Activated CD4-positive, alpha-beta memory T cell treated with anti-CD3 and anti-CD28 coated beads, Interleukin-2, amount 10 ng/mL, durations not matched to agents 7 days and 5 days (primary cell): Measurements from ENCODE around the gene AP3B2. TPM values are rescaled to one million over a fixed set of nuclear protein-coding genes. Genes with fewer than 3 reads are reported as not detected.

Experiments
- CTCF ChIA-PET: fragments of 350-600 bp; sonication (Branson Sonifier 250); formaldehyde crosslinking; loops from one replicate; lab custom pipeline; 2021; ENCODE audit warnings: antibody characterized with exemption, inconsistent platforms; lab: Charles Lee
- POLR2A ChIA-PET: fragments of 350-600 bp; sonication (Branson Sonifier 250); formaldehyde crosslinking; loops from one replicate; lab custom pipeline; 2021; ENCODE audit warnings: antibody characterized with exemption; lab: Charles Lee
- DNase-seq: peaks from one replicate; pipeline ENCODE4 v3.0.0-alpha.2; 2020
- H3K27ac Mint-ChIP-seq: one replicate; pipeline ENCODE4 v1.8.0; 2021; ENCODE audit warnings: mild to moderate bottlenecking, mixed read lengths
- H3K27me3 Mint-ChIP-seq: one replicate; pipeline ENCODE4 v1.8.0; 2021; ENCODE audit warnings: mixed read lengths
- H3K36me3 Mint-ChIP-seq: one replicate; pipeline ENCODE4 v1.8.0; 2021; ENCODE audit warnings: low read depth, mixed read lengths
- H3K4me1 Mint-ChIP-seq: one replicate; pipeline ENCODE4 v1.8.0; 2021; ENCODE audit warnings: mixed read lengths
- H3K4me3 Mint-ChIP-seq: one replicate; pipeline ENCODE4 v1.8.0; 2021; ENCODE audit warnings: mild to moderate bottlenecking, mixed read lengths
- H3K9me3 Mint-ChIP-seq: one replicate; pipeline ENCODE4 v1.8.0; 2021; ENCODE audit warnings: mixed read lengths
- total RNA-seq, 2 experiments: library from RNA; stranded (reverse); gene quantifications; one replicate each; pipeline ENCODE4 v1.2.3, GENCODE V29; 2021

AP3B2 gene
- total RNA-seq, 2 experiments from 2014 or later = not detected

- no peak for DNase-seq
- Mint-ChIP-seq H3K27ac (no peak overlapping the region), H3K4me1 (peaks cover 14% of the 10 kb centered on the region), H3K36me3 (no peaks in the 10 kb centered on the region), H3K27me3 (peaks cover 26% of the 10 kb centered on the region), H3K9me3 (no peaks in the 10 kb centered on the region), H3K4me3 (peak overlapping the region; percentile 74)
- CTCF ChIA-PET = no interaction called here
- POLR2A ChIA-PET = interaction anchor here (1.2 kb wide), 1 partner anchor 69 kb away, joined by 5 read pairs; no protein-coding TSS in a partner anchor
These were observed 28.3 kb downstream of the AP3B2 start for GRCh38 chr15:82681371-82681770.

- H3K27me3 Mint-ChIP-seq = peaks cover 28% of the 10 kb centered on the region
- no peaks in the 10 kb centered on the region for H3K36me3 Mint-ChIP-seq
- H3K4me3 Mint-ChIP-seq = peak overlapping the region; percentile 74
- H3K4me1 Mint-ChIP-seq = peaks cover 14% of the 10 kb centered on the region
- H3K27ac Mint-ChIP-seq = no peak overlapping the region
- peak; percentile 71 for DNase-seq
- POLR2A ChIA-PET = interaction anchor here (1.2 kb wide), 1 partner anchor 70 kb away, joined by 5 read pairs; no protein-coding TSS in a partner anchor
- H3K9me3 Mint-ChIP-seq = no peaks in the 10 kb centered on the region
- CTCF ChIA-PET = interaction anchor here (1.1 kb wide), 1 partner anchor 149 kb away, joined by 3 read pairs; no protein-coding TSS in a partner anchor
These were observed 29.2 kb downstream of the AP3B2 start for GRCh38 chr15:82680200-82681102.

DNA sequence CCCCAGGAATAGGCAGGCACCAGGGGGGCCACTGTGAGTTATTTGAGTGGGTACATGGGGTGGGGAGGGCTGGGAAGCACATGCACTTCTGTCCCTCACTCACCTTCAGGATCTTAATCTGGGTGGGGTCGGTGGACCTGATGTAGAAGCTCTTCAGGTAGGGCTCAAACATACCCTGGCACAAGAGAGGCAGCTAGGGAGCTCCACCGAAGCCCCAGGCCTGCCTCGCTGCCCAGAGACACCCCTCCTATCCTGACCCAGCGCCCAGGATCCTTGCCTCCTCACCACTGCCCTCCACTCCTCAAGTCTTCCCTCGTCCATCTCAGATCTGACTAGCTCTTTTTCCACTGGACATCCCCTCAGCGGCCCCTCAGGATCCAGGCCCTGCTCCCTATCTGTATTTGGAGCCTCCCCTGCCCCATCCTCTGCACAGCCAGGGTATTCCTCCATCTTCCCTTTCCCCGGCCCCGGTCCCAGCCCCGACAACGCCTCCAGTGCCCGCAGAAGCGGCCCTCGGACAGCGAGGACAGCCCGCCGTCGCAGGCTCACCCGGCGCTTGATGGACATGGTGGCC, 30.0 kb downstream of the AP3B2 start:
- Mint-ChIP-seq H3K4me1 (peaks cover 14% of the 10 kb centered on the region), H3K27me3 (peaks cover 26% of the 10 kb centered on the region), H3K9me3 (no peaks in the 10 kb centered on the region), H3K36me3 (no peaks in the 10 kb centered on the region), H3K27ac (no peak overlapping the region), H3K4me3 (peak overlapping the region; percentile 43)
- ChIA-PET CTCF (interaction anchor here (1.1 kb wide), 1 partner anchor 149 kb away, joined by 3 read pairs; no protein-coding TSS in a partner anchor), POLR2A (no interaction called here)
- no peak for DNase-seq

DNA sequence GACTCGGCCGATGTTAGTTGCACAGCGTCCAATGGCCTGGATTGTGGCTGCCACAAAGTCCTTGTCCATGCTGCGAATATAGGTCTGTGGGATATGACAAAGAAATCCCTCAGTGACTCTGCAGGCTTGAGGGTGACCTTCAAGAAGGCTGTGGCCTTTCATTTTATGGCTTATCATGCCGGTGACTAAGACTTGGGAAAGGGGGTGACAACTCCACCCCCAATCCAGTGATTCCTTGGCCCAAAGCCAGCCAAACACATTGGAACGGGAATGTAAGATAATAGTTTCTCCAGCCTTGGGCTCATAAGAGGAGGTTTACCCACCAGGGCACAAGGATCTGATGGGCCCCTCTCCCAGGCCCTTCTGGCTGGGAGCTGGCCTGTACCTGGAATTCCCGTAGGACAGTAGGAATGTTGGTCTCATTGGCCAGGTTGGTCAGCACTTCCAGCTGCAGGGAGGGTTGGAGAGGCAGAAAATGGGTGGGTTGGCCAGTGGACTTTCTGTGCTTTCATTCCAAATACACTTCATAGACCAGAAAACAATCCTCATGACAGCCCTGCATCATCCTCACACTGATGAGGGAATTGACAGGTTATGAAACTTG, 31.9 kb downstream of the AP3B2 start:
- H3K27ac Mint-ChIP-seq = no peak overlapping the region
- no peaks in the 10 kb centered on the region for H3K36me3 Mint-ChIP-seq
- DNase-seq = no peak
- H3K9me3 Mint-ChIP-seq = no peaks in the 10 kb centered on the region
- peaks cover 14% of the 10 kb centered on the region for H3K4me1 Mint-ChIP-seq
- CTCF ChIA-PET = no interaction called here
- POLR2A ChIA-PET = no interaction called here
- peaks cover 26% of the 10 kb centered on the region for H3K27me3 Mint-ChIP-seq
- no peak overlapping the region for H3K4me3 Mint-ChIP-seq

GRCh38 chr15:82674873-82675272, 34.8 kb downstream of the AP3B2 start:
- DNase-seq = no peak
- Mint-ChIP-seq H3K4me3 (no peak overlapping the region), H3K27me3 (peaks cover 15% of the 10 kb centered on the region), H3K9me3 (no peaks in the 10 kb centered on the region), H3K36me3 (no peaks in the 10 kb centered on the region), H3K4me1 (peaks cover 4% of the 10 kb centered on the region), H3K27ac (no peak overlapping the region)
- CTCF ChIA-PET = no interaction called here
- POLR2A ChIA-PET = no interaction called here

GRCh38 chr15:82670699-82671098, 39.0 kb downstream of the AP3B2 start:
- POLR2A ChIA-PET = no interaction called here
- no peak overlapping the region for H3K27ac Mint-ChIP-seq
- CTCF ChIA-PET = no interaction called here

GRCh38 chr15:82666606-82667005, 43.1 kb downstream of the AP3B2 start:
- H3K9me3 Mint-ChIP-seq = no peaks in the 10 kb centered on the region
- no peaks in the 10 kb centered on the region for H3K36me3 Mint-ChIP-seq
- H3K27me3 Mint-ChIP-seq = no peaks in the 10 kb centered on the region
- H3K27ac Mint-ChIP-seq = no peak overlapping the region
- DNase-seq = no peak
- H3K4me1 Mint-ChIP-seq = no peaks in the 10 kb centered on the region
- ChIA-PET CTCF (no interaction called here), POLR2A (no interaction called here)
- H3K4me3 Mint-ChIP-seq = no peak overlapping the region

More at GRCh38 chr15:82670699-82671098, 39.0 kb downstream of the AP3B2 start:
- Mint-ChIP-seq H3K36me3 (no peaks in the 10 kb centered on the region), H3K9me3 (no peaks in the 10 kb centered on the region), H3K27me3 (no peaks in the 10 kb centered on the region), H3K4me3 (no peak overlapping the region), H3K4me1 (no peaks in the 10 kb centered on the region)
- DNase-seq = no peak

- peaks cover 2% of the 10 kb centered on the region for H3K27me3 Mint-ChIP-seq
- H3K9me3 Mint-ChIP-seq = no peaks in the 10 kb centered on the region
- no peak overlapping the region for H3K27ac Mint-ChIP-seq
- no peak overlapping the region for H3K4me3 Mint-ChIP-seq
- DNase-seq = no peak
- POLR2A ChIA-PET = no interaction called here
- no peaks in the 10 kb centered on the region for H3K36me3 Mint-ChIP-seq
- CTCF ChIA-PET = no interaction called here
- no peaks in the 10 kb centered on the region for H3K4me1 Mint-ChIP-seq
These were observed 45.7 kb downstream of the AP3B2 start for GRCh38 chr15:82664021-82664420.

DNA sequence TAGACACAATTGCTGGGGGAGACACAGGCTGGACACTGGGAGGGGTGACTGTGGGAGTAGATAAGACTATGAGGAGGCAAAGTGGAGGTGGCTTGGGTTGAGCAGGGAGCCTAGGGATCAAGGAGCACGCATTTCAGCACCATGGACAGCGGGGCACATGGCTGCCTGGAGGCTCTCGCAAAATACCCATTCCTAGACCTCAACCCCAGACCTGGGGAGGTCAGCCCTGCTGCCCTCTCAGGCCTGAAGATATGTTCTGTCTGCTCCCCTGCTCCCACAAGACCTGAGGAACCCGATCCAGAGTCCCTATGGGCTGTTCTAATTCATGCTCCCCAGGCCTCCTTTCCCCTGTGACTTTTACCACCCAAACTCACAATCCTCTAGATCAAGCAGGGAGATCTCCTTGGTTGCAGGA, 46.5 kb downstream of the AP3B2 start:
- no peaks in the 10 kb centered on the region for H3K36me3 Mint-ChIP-seq
- H3K4me1 Mint-ChIP-seq = no peaks in the 10 kb centered on the region
- no peaks in the 10 kb centered on the region for H3K9me3 Mint-ChIP-seq
- DNase-seq = peak; percentile 59
- POLR2A ChIA-PET = no interaction called here
- H3K27ac Mint-ChIP-seq = no peak overlapping the region
- peaks cover 2% of the 10 kb centered on the region for H3K27me3 Mint-ChIP-seq
- CTCF ChIA-PET = no interaction called here
- H3K4me3 Mint-ChIP-seq = no peak overlapping the region

DNA sequence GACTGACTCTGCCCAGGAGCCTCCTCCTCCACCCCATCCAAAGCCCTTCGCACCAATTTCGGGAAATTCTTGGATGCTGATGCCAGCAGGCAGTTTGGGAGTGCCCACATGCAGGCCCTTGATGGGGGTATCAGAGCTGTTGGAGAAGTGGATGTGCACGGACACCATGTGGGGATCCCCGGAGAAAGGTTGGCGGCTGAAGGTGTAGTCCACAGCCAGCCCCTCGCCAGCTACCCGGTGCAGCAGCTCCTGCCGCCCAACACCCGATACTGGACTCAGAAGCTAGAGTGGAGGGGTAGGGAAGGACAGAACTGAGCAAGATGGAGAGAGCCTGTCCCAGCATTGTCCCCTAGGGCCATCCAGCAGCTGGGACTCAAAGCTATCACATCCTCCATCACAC, 47.0 kb downstream of the AP3B2 start:
- Mint-ChIP-seq H3K36me3 (no peaks in the 10 kb centered on the region), H3K27ac (no peak overlapping the region), H3K4me3 (no peak overlapping the region), H3K27me3 (peaks cover 2% of the 10 kb centered on the region), H3K4me1 (no peaks in the 10 kb centered on the region), H3K9me3 (no peaks in the 10 kb centered on the region)
- CTCF ChIA-PET = no interaction called here
- no peak for DNase-seq
- POLR2A ChIA-PET = no interaction called here

DNA sequence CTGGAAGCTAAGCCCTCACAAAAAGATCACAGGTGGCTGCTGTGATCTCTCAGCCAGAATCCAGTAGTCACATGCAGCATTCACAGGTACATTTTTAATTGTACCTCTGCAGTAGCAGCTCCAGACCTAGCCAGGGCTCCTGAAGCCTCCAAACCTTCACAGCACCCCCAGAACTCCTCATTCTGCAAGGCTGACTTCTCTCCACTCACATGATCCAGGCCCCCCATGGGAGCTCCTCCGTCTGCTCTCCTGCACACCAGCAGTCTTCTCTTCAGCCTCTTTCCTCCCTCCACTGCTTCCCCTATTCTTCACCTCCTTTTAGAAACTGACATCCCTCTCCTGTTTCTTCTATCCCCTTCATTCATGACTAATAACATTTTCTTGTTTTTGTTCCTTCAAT, 49.3 kb downstream of the AP3B2 start:
- ChIA-PET POLR2A (no interaction called here), CTCF (no interaction called here)
- no peaks in the 10 kb centered on the region for H3K9me3 Mint-ChIP-seq
- peaks cover 2% of the 10 kb centered on the region for H3K27me3 Mint-ChIP-seq
- H3K4me1 Mint-ChIP-seq = no peaks in the 10 kb centered on the region
- no peak overlapping the region for H3K27ac Mint-ChIP-seq
- H3K36me3 Mint-ChIP-seq = no peaks in the 10 kb centered on the region
- no peak for DNase-seq
- no peak overlapping the region for H3K4me3 Mint-ChIP-seq

DNA sequence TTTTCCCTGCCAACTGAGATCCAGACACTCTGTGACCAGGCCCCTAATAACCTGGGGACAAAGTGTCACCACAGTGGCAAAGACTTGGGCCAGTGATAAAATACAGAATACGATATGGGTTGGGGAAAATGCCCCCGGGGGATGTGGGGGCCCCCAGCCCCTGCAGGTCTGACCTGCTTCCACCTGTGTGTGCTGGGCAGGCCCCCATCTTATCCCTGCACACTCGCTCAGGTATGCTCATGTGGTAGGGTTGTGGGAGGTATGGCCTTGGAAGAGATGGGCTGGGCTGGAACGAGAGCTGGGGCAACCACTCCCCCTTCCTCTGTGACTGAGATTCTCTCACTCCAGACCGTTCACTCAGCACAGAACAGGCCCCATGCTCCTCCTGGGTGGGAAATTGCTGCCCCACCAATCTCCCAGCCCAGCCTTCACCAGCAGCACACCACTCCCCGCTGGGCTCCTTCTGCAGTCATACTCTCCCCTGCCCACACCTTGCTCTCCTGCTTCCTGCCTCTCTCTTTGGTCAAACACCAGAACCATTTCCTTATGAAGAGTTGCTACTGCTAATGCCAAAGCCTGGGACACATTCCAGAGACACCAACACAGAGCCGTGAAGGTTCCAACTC, 52.9 kb downstream of the AP3B2 start:
- H3K9me3 Mint-ChIP-seq = no peaks in the 10 kb centered on the region
- H3K4me3 Mint-ChIP-seq = no peak overlapping the region
- ChIA-PET CTCF (no interaction called here), POLR2A (no interaction called here)
- peaks cover 7% of the 10 kb centered on the region for H3K27me3 Mint-ChIP-seq
- no peaks in the 10 kb centered on the region for H3K4me1 Mint-ChIP-seq
- H3K27ac Mint-ChIP-seq = no peak overlapping the region
- DNase-seq = no peak
- no peaks in the 10 kb centered on the region for H3K36me3 Mint-ChIP-seq

DNA sequence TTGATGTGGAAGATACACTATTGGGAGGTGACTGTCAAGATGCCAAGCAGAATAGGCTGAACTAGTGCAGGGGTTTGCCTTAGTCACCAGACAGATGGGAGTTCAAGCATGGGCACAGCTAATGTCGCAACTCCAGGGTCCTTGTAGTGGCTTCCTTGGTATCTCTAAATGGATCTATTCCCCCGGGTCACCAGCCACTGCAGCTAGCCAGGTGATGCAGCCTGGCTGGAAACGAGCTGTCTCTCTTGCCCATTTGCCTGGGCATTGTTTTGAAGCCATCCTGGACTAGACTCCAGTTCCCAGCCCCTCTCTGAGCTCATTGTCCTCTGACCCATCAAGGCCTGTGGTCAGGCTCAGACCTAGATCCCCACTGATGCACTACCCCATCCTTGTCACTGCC, 54.1 kb downstream of the AP3B2 start:
- peaks cover 8% of the 10 kb centered on the region for H3K27me3 Mint-ChIP-seq
- no peaks in the 10 kb centered on the region for H3K9me3 Mint-ChIP-seq
- no peaks in the 10 kb centered on the region for H3K4me1 Mint-ChIP-seq
- no peak overlapping the region for H3K27ac Mint-ChIP-seq
- ChIA-PET POLR2A (no interaction called here), CTCF (no interaction called here)
- no peak for DNase-seq
- no peaks in the 10 kb centered on the region for H3K36me3 Mint-ChIP-seq
- no peak overlapping the region for H3K4me3 Mint-ChIP-seq
